ENCODE measurements around the gene BRAF. TPM values are rescaled to one million over a fixed set of nuclear protein-coding genes. Genes with fewer than 3 reads are reported as not detected.

BRAF gene
- total and polyA plus RNA-seq, 2 donors (not counting 3 experiments of a cell fraction or from before 2014, with no cell fraction given) = 6.6 to 26.2 TPM

- H3K27ac ChIP-seq (ENCODE audit: insufficient read depth, low read depth, low read length) = no peak overlapping the region
- no peak overlapping the region for H3K9ac ChIP-seq (replicated peaks; ENCODE audit: extremely low read depth, insufficient read depth, low read length)
- H2AFZ ChIP-seq (ENCODE audit: low read depth, low read length) = no peak overlapping the region
- intact Hi-C loops (cut with micrococcal nuclease) (no loop called here), dilution Hi-C loops (cut with MboI; ENCODE audit: extremely low pct_ligation_motif_present, low sequenced_read_pairs) (no loop called here)
- H3K27me3 ChIP-seq (ENCODE audit: control insufficient read depth in 2 of 2, insufficient read depth in 2 of 2, low read length in 2 of 2) = no peaks in the 10 kb centered on the region
- ChIA-PET CTCF (no interaction called here), POLR2A (no interaction called here)
- no peak for DNase-seq (ENCODE audit: low read depth, low spot score)
- no peak for FAIRE-seq
- H3K9me3 ChIP-seq (replicated peaks; ENCODE audit: control insufficient read depth, insufficient read depth, low read length) = no peaks in the 10 kb centered on the region
- H4K20me1 ChIP-seq (replicated peaks; ENCODE audit: control insufficient read depth, extremely low read depth, insufficient read depth, low read length) = no peaks in the 10 kb centered on the region
- no peak overlapping the region for H3K4me3 ChIP-seq (replicated peaks in 1 of 3; ENCODE audit: insufficient read depth in 1 of 3, low read depth in 1 of 3, low read length in 3 of 3)
- BruUV-seq (replicated peaks) = no TSS peak
- H3K36me3 ChIP-seq (ENCODE audit: control insufficient read depth in 2 of 2, extremely low read depth in 1 of 2, insufficient read depth in 2 of 2, low read length in 2 of 2) = no peaks in the 10 kb centered on the region
- H3K9me1 ChIP-seq (replicated peaks; ENCODE audit: control insufficient read depth, extremely low read depth, insufficient read depth, low read length) = no peaks in the 10 kb centered on the region
- H3K4me1 ChIP-seq (ENCODE audit: control insufficient read depth, extremely low read depth, insufficient read depth, low read length) = no peaks in the 10 kb centered on the region
- no peaks in the 10 kb centered on the region for H3K79me2 ChIP-seq (ENCODE audit: control insufficient read depth, insufficient read depth, low read length)
- TF ChIP-seq JUN (IDR thresholded peaks at IDR 0.05; ENCODE audit: borderline replicate concordance, insufficient read depth, insufficient read length, low read depth) = no peak
- no peak for TF ChIP-seq MYC (IDR thresholded peaks at IDR 0.05; ENCODE audit: low read depth, low read length)
- TF ChIP-seq POLR2AphosphoS5 (IDR thresholded peaks at IDR 0.05; ENCODE audit: insufficient read depth, low read depth, low read length) = no peak
- no peak for TF ChIP-seq GATA2 (IDR thresholded peaks at IDR 0.05; ENCODE audit: insufficient read depth, insufficient read length, low read depth, low read length)
- TF ChIP-seq EZH2 (IDR thresholded peaks at IDR 0.05; ENCODE audit: borderline replicate concordance, low read depth, low read length, severe bottlenecking) = no peak
- no peak for TF ChIP-seq MAX (IDR thresholded peaks at IDR 0.05; ENCODE audit: insufficient read depth, insufficient read length)
- no peak for TF ChIP-seq POLR2A (IDR thresholded peaks at IDR 0.05; ENCODE audit: low read depth, low read length)
- TF ChIP-seq CTCF (IDR thresholded peaks at IDR 0.05; ENCODE audit: extremely low read depth in 1 of 2, insufficient read depth in 1 of 2, low read depth in 1 of 2, low read length in 2 of 2) = no peak
- TF ChIP-seq FOS (IDR thresholded peaks at IDR 0.05; ENCODE audit: borderline replicate concordance, insufficient read depth, low read length) = no peak
- H3K4me2 ChIP-seq (ENCODE audit: insufficient read depth, low read length) = no peak overlapping the region
These were observed 178.0 kb downstream of the BRAF start for GRCh38 chr7:140746751-140747150.

Measured in endothelial cell of umbilical vein (primary cell).